ENCODE data around the gene AJAP1.
A peak's percentile ranks its signal among the peaks of the same experiment; 100 is the strongest.

Gene AJAP1

DNA sequence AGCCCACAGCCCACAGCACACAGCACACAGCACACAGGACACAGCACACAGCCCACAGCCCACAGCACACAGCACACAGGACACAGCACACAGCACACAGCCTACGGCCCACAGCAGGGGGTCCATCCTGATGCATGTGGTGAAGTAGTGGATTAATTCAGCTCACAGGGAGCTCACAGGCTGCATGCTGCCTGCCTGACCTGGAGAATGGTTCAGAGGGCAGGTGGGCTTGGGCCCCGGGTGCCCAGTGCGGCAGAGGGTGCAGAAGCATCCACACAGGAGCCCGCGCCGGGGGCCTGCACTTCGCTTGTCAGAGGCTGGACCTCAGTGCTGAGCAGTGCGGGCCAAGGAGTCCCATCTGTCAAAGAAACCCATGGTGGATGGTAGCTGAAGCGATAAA is 21.1 kb upstream of the AJAP1 start:
- no peak for DNase-seq

- DNase-seq = no peak
Observed at GRCh38 chr1:4634156-4634792, 20.1 kb upstream of the AJAP1 start.

- no peak for DNase-seq
Observed at GRCh38 chr1:4634793-4635406, 19.5 kb upstream of the AJAP1 start.

DNA sequence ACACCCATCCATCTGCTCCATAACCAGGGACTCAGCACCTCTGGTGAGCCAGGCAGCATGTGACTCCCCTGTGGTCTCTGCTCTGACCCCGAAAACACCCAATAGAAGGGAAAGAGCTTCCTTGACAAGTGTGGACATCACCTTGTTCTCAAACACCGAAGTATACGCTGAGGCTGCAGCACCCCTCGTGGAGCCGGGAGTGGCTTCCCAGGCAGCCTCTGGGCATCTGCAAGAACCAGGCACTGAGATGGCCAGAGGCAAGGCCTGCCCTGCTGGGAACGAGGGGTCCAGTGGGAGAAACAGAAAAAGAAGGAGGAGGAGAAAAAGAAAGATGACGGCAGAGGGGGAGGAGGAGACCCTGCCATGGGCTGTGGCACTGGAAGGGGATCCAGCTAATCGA is 18.2 kb upstream of the AJAP1 start:
- DNase-seq = no peak

GRCh38 chr1:4636644-4637380 is 17.6 kb upstream of the AJAP1 start:
- no peak for DNase-seq

DNA sequence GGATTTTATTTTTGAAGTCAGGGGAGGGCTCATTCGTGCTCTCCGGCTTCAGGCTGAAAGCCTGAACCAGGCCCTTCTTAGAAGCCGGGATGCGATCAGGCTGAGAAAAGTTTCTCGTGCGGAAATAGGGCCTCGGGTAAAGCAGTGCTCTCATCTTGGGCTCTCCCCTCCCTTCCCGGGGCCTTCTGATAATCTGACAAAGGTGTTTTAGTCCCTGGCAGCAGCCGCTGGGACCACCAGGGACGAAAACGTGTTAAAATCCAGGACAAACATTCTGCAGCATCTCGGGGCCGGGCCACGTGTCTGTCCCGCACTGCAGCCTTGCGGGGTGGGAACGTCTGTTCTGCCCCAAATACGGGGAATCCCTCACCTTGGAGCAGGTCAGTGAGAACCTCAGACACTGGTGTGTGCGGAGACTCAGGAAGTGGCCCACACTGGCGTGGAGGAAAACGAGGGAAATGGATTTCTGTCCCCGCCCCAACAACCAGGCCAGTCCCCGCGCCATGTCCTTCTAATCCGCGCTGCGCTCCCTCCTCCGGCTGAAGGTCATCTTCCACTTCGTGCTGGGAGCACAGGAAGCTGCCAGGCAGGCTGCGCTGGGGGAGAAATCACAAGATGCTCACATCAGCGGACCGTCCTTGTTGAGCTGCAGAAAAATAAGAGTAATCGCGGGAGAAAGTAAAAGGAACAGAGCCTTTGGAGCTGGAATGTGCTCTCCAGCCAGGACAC is 16.6 kb upstream of the AJAP1 start:
- DNase-seq = no peak

GRCh38 chr1:4638345-4638729 is 16.1 kb upstream of the AJAP1 start:
- no peak for DNase-seq

- DNase-seq = no peak
Observed at GRCh38 chr1:4640931-4641330, 13.5 kb upstream of the AJAP1 start.

GRCh38 chr1:4647391-4647790 is 7.0 kb upstream of the AJAP1 start:
- DNase-seq = no peak

DNA sequence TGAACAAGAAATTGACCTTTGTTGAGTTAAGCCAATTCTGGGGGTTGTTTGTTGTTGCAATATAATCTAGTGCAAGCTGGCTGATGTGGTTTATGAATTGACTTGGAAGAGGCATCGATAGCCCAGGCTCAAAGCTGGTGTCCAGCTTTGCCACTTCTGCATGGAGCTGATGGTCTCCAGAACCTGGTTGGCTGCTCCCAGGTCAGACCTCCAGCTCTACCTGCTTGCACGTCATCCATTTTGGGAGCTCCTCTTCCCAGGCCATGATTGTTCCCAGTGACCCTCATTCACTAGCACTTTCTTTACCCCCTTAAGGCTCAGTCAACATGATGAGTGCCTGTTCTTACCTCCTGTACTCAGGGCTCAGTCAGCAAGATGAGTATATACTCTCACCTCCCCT is 5.8 kb upstream of the AJAP1 start:
- DNase-seq = no peak

DNA sequence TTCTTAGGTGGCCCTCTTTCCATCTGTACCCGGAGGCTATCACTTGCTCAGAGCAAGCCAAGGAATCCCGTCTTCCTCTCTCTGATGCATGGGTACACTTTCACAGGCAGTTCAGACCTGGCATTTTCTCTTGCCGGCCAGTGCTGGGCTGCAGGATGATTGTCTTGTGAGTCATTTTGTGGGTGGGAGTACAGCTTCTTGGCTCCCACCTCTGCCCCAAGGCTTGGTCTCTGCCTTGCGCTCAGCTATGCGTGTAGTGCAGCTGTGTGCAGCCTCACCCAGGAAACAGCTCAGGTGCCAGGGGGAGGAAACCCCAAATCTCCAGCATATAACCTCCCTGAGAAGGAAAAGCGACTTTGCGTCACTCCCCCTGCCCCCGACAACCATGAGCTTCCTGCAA is 3.9 kb upstream of the AJAP1 start:
- no peak for DNase-seq

DNA sequence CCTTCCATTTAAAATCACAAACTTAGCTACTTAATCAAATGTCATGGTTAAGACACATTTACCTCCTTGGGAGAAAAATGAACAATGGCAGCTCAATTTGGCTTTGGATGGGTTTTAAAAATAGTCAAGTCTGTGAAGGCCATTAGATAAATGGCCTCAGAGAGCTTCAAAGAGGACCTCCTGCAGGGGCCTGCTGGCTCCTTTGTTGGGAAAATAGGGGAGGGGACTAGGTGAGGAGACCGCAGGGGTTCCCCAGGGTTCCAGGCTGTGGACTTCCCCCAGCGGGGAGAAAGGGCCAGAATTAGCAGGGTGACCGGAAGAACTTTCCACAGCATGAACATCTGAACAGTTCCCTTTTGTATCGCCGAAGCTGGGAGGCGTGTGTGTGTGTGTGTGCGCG is 3.4 kb upstream of the AJAP1 start:
- no peak for DNase-seq

DNA sequence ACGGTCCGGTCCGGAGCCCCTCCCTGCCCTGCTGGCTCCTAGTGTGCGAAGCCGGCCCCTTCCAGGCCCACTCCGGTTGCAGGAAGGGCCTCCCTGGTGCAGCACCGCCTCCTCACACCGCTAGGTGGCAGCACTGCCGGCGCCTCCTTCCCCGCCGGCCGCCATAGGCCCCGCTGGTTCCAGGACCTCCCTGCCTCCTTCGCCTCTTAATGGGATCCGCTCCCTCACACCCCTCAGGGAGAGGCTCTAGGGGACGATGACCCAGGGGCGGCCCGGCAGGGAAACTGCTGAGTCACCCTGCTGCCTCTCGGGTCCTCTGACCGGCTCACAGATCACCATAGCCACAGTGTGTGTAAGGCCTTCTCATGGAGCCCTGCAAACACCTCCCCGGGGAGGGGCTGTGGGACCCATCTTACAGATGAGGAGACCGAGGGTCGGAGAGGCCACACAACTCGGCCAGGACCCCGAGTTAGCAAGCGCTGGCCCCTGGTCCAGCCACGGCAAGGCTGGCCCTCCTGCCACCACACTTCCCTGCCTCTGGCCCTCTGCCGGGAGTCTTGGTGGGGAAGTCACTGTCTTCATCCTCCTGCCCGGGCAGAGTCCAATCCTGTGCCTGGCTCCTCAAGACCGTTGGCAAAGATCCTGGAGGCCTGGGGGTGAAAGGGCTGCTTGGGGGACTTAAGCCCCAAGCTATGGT is 1.6 kb upstream of the AJAP1 start:
- DNase-seq = peak; percentile 34

DNA sequence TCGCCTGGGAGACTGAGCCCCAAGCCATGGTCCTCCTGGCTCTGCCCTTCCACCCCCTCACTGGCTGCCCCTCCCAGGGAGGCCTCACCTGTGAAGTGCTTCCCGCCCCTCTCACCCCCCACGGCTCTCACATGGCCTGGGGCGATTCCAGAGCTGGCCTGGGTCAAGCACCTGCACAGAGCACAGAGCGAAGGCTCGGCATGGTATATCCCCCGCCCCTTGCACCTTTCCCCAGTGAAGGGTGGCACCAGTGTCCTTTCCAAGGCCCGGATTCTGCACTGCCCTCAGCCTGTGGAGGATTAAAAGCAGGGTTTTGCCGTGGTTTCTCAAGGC is 1.1 kb upstream of the AJAP1 start:
- no peak for DNase-seq

GRCh38 chr1:4654764-4655673 is 610 bp downstream of the AJAP1 start:
- no peak for DNase-seq

GRCh38 chr1:4655674-4656532 is 1.5 kb downstream of the AJAP1 start:
- no peak for DNase-seq

- DNase-seq = no peak
Observed at GRCh38 chr1:4656533-4657140, 2.2 kb downstream of the AJAP1 start.

DNA sequence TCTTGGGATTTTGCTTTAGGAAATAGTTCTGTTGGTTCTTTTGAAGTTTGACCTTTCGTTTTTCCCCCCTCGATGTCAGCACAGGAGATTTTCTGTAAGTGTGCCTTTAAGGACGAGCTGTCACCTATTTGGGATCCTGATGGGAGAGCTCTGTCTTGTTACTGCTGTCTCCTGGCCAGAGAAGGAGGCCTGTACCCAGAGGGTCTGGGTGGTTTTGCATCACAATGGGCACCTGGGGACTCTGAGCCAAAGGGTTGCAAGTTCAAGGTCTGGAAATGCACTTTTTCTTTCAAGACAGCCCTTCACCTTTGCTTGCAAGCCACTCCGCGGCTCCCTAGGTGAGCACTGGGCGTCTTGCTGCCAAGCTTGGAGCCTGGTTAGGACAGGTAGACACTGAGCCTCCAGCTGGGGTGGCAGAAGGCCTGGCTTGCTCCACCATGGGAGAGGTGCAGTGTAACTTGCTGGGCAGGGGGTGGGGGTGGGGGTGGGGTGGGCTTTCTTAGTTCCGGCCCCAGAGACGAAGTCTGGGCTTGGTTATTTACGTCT is 2.9 kb downstream of the AJAP1 start:
- DNase-seq = no peak

DNA sequence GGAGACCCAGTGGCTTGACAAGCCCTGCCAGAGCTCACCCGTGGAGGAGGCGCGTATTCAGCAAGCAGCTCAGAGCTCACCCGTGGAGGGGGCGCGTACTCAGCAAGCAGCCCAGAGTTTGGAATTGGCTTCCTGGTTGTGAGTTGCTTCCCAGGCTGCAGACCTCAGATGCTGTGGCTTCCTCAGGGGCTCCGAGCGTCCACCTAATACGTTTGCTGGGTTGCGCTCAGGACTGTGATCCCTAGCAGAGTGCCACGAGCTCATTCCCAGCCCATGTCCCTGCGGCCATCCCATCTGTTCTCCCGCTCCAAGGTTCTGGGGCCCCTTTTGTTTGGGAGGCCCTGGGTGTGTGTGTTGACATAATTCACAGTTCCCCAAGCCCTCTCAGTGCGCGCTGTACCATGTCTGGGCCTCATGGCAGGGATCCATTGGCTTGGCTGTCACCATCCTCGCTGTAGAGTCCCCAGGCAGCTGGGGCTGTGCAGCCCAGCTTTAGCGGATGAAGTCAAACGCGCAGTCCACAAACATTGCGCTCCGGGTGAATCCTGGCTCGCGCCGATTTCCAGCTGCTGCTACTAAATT is 3.6 kb downstream of the AJAP1 start:
- DNase-seq = no peak

Data from activated T-cell treated with anti-CD3 and anti-CD28 coated beads for 4 hours (primary cell).